Right lobe of liver (tissue), 4 donors: ENCODE results near the gene CCDC61.

Source experiments
- POLR2A ChIP-seq: fragments of 450-650 bp; IDR thresholded peaks from one replicate; pipeline ENCODE4 v1.6.1; 2017; ENCODE audit warnings: antibody characterized with exemption, mild to moderate bottlenecking
- TF ChIP-seq, protein P1 (sequence below), 4 donors: fragments of 200-600 bp in 3 of 4; fragments of 450-650 bp in 1 of 4; IDR thresholded peaks; one replicate each; pipeline versions ENCODE4 v1.5.1 to v1.8.0; 2016 to 2022; ENCODE audit warnings: antibody characterized with exemption in 4 of 4, mild to moderate bottlenecking in 2 of 4
- donor health status: DM: no; HTN: no; CAD: no.
- donor health status: DM: no; HTN: no; CAD: no.
- donor health status: DM: no; HTN: yes; CAD: no.

- TF ChIP-seq, protein P1, sequence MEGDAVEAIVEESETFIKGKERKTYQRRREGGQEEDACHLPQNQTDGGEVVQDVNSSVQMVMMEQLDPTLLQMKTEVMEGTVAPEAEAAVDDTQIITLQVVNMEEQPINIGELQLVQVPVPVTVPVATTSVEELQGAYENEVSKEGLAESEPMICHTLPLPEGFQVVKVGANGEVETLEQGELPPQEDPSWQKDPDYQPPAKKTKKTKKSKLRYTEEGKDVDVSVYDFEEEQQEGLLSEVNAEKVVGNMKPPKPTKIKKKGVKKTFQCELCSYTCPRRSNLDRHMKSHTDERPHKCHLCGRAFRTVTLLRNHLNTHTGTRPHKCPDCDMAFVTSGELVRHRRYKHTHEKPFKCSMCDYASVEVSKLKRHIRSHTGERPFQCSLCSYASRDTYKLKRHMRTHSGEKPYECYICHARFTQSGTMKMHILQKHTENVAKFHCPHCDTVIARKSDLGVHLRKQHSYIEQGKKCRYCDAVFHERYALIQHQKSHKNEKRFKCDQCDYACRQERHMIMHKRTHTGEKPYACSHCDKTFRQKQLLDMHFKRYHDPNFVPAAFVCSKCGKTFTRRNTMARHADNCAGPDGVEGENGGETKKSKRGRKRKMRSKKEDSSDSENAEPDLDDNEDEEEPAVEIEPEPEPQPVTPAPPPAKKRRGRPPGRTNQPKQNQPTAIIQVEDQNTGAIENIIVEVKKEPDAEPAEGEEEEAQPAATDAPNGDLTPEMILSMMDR (IDR thresholded peaks at IDR 0.05): no peak
- TF ChIP-seq POLR2A: no peak
These were observed 26.8 kb downstream of the CCDC61 start for GRCh38 chr19:46022061-46022430.
